Panc1 (cell line): ENCODE data around the gene APP. TPM values are rescaled to one million over a fixed set of nuclear protein-coding genes. Genes with fewer than 3 reads are reported as not detected.

ENCODE experiments used
- ATAC-seq: fragments of 200-7000 bp; cut with Tn5 transposase; 2 replicates; pipeline ENCODE4 v1.9.1; 2020; ENCODE audit warnings: mild to moderate bottlenecking, moderate library complexity
- BruUV-seq: library from RNA; stranded (reverse); fragments of 400-500 nt; replicated peaks from 2 replicates; lab custom pipeline; 2021; lab: Mats Ljungman, UMichigan
- CTCF ChIA-PET: fragments of 300-600 bp; sonication (Branson Sonifier 250); formaldehyde crosslinking; loops from one replicate; lab custom pipeline; 2022; ENCODE audit warnings: antibody characterized with exemption; lab: Charles Lee
- POLR2A ChIA-PET: fragments of 300-600 bp; sonication (Branson Sonifier 250); formaldehyde crosslinking; loops from one replicate; lab custom pipeline; 2022; ENCODE audit warnings: antibody characterized with exemption; lab: Charles Lee
- DNase-seq: peaks from one replicate; pipeline ENCODE4 v3.0.0-alpha.2; 2010; ENCODE audit warnings: low read depth, low spot score
- H3K27ac ChIP-seq: 2 replicates; pipeline ENCODE4 v1.5.1; 2011; ENCODE audit warnings: mild to moderate bottlenecking, low read length, inconsistent platforms
- H3K27me3 ChIP-seq: fragments of 200-500 bp; sonication (Bioruptor generic); 2 replicates; pipeline ENCODE4 v1.6.0; 2014; ENCODE audit warnings: low read length, inconsistent platforms; ENCODE audit not compliant: control insufficient read depth, insufficient read depth
- H3K36me3 ChIP-seq: fragments of 200-500 bp; sonication (Bioruptor generic); 2 replicates; pipeline ENCODE4 v1.5.1; 2014; ENCODE audit warnings: inconsistent platforms, mild to moderate bottlenecking, low read length, moderate library complexity; ENCODE audit not compliant: control insufficient read depth, insufficient read depth
- H3K4me1 ChIP-seq: 2 replicates; pipeline ENCODE4 v1.5.1; 2011; ENCODE audit warnings: inconsistent platforms, mild to moderate bottlenecking, low read length, moderate library complexity; ENCODE audit not compliant: control insufficient read depth, insufficient read depth
- H3K4me3 ChIP-seq, 2 experiments: 2 replicates each; pipeline ENCODE4 v1.5.1; 2011 to 2012; ENCODE audit warnings: low read depth in 2 of 2, low read length in 2 of 2, mild to moderate bottlenecking in 2 of 2, inconsistent platforms in 1 of 2, moderate library complexity in 1 of 2
- H3K9me3 ChIP-seq: fragments of 200-500 bp; sonication (Bioruptor generic); 2 replicates; pipeline ENCODE4 v1.5.1; 2014; ENCODE audit warnings: low read depth, mild to moderate bottlenecking, inconsistent platforms, low read length, moderate library complexity; ENCODE audit not compliant: control insufficient read depth, insufficient read depth
- CTCF ChIP-seq: fragments of 450-650 bp; IDR thresholded peaks from 2 replicates; pipeline ENCODE4 v1.5.1; 2017; ENCODE audit warnings: mild to moderate bottlenecking
- POLR2AphosphoS5 ChIP-seq: IDR thresholded peaks from 2 replicates; pipeline ENCODE4 v1.6.1; 2012; ENCODE audit warnings: mild to moderate bottlenecking, low read depth, low read length, moderate library complexity
- REST ChIP-seq, 2 experiments: IDR thresholded peaks; 2 replicates each; pipeline ENCODE4 v1.6.1; 2011 to 2012; ENCODE audit warnings: low read depth in 2 of 2, control low read depth in 1 of 2, low read length in 1 of 2, mild to moderate bottlenecking in 1 of 2, moderate library complexity in 1 of 2; ENCODE audit not compliant: insufficient read depth in 1 of 2
- SIN3A ChIP-seq: IDR thresholded peaks from 2 replicates; pipeline ENCODE4 v1.6.1; 2012; ENCODE audit warnings: low read depth, mild to moderate bottlenecking, low read length, moderate library complexity, borderline replicate concordance; ENCODE audit not compliant: insufficient read depth
- TCF7L2 ChIP-seq: IDR thresholded peaks from 2 replicates; pipeline ENCODE4 v1.6.1; 2011; ENCODE audit warnings: mild to moderate bottlenecking, low read depth, low read length, inconsistent platforms
- in situ Hi-C: cut with HindIII; loops from 2 replicates; pipeline ENCODE4 v1.10.0; 2016; ENCODE audit warnings: low sequenced_read_pairs, low pct_unique_long_range_greater_than_20kb
- intact Hi-C: fragments of 100-400 bp; cut with micrococcal nuclease; formaldehyde crosslinking; loops from one replicate; pipeline ENCODE4 v1.10.0; 2022; ENCODE audit not compliant: unreplicated experiment
- total RNA-seq: library from RNA; stranded (reverse); gene quantifications from one replicate; pipeline ENCODE4 v1.2.1, GENCODE V29; 2021; ENCODE audit not compliant: unreplicated experiment

APP gene
- total RNA-seq, 1 experiment from 2014 or later: 542 TPM

- Histone ChIP-seq H3K4me1 (no peaks in the 10 kb centered on the region), H3K4me3 (no peak overlapping the region), H3K9me3 (no peaks in the 10 kb centered on the region), H3K27me3 (no peaks in the 10 kb centered on the region), H3K36me3 (peaks cover 37% of the 10 kb centered on the region), H3K27ac (no peak overlapping the region)
- DNase-seq (no peak), ATAC-seq (no peak)
- CTCF ChIA-PET: no interaction called here
- POLR2A ChIA-PET: no interaction called here
- no peak for TF ChIP-seq SIN3A
- TF ChIP-seq TCF7L2: no peak
- no peak for TF ChIP-seq CTCF
- TF ChIP-seq REST (IDR thresholded peaks at IDR 0.05; ENCODE audit: insufficient read depth in 1 of 2, low read depth in 2 of 2, low read length in 1 of 2): no peak
- TF ChIP-seq POLR2AphosphoS5: no peak
- intact Hi-C loops: no loop called here
- in situ Hi-C loops: no loop called here
- BruUV-seq: no TSS peak
Observed at GRCh38 chr21:25979845-25980616, 190.5 kb downstream of the APP start.

GRCh38 chr21:25977068-25977611, 193.4 kb downstream of the APP start:
- Histone ChIP-seq H3K27ac (no peak overlapping the region), H3K27me3 (no peaks in the 10 kb centered on the region), H3K36me3 (peaks cover 38% of the 10 kb centered on the region), H3K9me3 (no peaks in the 10 kb centered on the region), H3K4me3 (no peak overlapping the region), H3K4me1 (no peaks in the 10 kb centered on the region)
- POLR2A ChIA-PET: no interaction called here
- no peak for DNase-seq
- TF ChIP-seq SIN3A: no peak
- no peak for TF ChIP-seq POLR2AphosphoS5
- TF ChIP-seq CTCF: no peak
- intact Hi-C loops: no loop called here
- CTCF ChIA-PET: no interaction called here
- ATAC-seq: no peak
- no TSS peak for BruUV-seq
- in situ Hi-C loops: no loop called here
